PC-3 (cell line): ENCODE results near the gene STARD6.

Experiments used
- EZH2 ChIP-seq: fragments of 300-600 bp; sonication (generic); IDR thresholded peaks from one replicate; pipeline ENCODE4 v1.6.1; 2017; ENCODE audit warnings: antibody characterized with exemption, mild to moderate bottlenecking, low read length; ENCODE audit not compliant: unreplicated experiment
- TF ChIP-seq, protein P1 (sequence below): fragments of 300-600 bp; sonication (generic); conservative IDR thresholded peaks from 2 replicates; pipeline ENCODE4 v1.5.1; 2017; ENCODE audit warnings: antibody characterized with exemption, low read depth, mild to moderate bottlenecking, low read length

DNA sequence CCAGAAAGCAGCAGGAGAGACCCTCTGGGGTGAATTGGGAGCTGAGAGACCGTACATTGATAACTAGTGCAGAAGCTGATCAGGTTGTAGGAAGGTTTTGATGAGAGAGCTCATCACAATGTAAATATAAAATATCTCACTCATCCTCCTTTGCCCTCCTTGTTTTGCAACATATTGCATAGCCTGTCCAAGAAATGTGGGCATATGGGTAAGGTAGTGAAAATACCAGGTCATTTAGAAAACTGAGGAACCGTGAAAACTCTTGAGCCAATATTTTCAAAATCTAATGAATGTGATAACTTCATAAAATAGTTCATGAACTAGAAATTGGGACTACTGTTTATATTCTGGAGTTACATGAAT lies 31.5 kb upstream of the STARD6 start:
- TF ChIP-seq, protein P1, sequence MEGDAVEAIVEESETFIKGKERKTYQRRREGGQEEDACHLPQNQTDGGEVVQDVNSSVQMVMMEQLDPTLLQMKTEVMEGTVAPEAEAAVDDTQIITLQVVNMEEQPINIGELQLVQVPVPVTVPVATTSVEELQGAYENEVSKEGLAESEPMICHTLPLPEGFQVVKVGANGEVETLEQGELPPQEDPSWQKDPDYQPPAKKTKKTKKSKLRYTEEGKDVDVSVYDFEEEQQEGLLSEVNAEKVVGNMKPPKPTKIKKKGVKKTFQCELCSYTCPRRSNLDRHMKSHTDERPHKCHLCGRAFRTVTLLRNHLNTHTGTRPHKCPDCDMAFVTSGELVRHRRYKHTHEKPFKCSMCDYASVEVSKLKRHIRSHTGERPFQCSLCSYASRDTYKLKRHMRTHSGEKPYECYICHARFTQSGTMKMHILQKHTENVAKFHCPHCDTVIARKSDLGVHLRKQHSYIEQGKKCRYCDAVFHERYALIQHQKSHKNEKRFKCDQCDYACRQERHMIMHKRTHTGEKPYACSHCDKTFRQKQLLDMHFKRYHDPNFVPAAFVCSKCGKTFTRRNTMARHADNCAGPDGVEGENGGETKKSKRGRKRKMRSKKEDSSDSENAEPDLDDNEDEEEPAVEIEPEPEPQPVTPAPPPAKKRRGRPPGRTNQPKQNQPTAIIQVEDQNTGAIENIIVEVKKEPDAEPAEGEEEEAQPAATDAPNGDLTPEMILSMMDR = no peak
- no peak for TF ChIP-seq EZH2
